NCI-H1105 (cell line): ENCODE results near the gene MYH7B.

Source experiments
- DNase-seq: peaks from one replicate; lab custom pipeline; 2025; lab: John Stamatoyannopoulos, UW

Gene MYH7B

DNA sequence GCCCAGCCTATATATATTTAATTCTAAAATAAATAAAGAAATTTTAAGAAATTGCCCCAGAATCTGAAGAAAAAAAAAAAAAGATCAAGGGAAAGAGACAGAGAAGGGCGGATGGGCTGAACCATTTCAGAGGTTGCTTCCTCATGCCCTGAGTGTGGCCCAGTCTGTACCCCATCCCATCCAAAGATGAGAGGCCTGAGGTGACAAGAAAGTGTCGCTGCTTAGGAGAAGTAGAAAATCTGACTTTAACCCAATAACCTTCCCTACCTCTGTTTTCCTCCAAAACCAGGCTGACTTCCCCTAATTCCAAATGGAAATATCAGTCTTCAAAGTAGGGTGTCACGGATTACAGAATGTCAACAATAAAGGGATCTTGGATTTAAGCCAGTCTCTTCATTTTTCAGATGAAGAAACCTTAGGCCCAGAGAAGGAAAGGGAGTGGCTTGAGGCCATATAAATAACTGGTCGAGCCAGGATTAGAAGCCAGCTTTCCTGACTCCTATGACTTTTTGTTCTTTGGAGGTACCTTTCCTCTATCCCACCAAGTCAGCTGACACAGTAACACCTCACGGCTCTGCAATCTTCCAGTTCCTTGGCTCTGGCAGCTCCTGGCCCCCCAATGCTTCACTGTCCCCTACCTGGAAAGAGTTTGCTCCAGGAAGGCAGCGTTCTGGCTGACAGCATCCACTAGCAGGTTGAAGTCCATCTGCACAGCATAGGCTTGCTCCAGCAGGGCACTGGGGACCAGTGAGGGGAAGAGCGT lies 10.2 kb upstream of the MYH7B start:
- DNase-seq: no peak

DNA sequence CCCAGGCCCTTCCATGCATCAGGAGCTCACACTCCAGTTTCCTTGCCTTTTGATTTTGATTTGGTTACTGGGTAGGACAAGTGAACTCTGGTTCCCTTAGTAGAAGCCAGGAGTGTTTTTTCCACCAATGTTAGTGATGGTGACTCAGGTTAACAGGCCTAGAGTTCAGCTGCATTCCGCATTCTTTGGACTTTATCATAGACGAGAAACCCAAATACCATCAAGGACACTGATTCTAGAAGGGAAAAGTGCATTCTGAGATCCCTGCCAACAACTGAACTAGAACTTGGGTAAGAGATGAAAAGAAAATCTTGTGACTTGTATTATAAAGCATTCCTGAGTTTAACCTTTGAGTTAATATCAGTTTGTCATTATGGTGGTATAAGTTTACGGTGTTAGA lies 9.0 kb upstream of the MYH7B start:
- no peak for DNase-seq

- DNase-seq: no peak
Observed at GRCh38 chr20:34947336-34947735, 8.3 kb upstream of the MYH7B start.

- no peak for DNase-seq
Observed at GRCh38 chr20:34948030-34948429, 7.6 kb upstream of the MYH7B start.

DNA sequence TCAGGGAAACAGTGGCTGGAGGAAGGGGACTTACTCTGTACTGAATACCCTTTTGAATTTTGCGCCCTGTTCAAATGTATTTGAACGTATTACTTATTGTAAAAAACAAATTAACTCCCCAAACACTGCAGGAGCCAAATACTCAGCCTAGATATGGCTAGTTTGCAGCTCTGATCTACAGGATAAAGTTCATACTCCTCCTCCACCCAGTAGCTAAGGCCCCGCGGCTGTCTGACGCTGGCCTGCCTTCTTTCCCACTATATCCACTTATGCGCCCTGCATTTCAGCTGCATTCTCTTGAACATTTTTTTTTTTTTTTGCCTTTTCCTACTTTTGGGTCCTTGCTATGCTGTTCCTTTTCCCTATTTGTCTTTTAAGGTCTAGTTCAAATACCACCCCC lies 6.5 kb upstream of the MYH7B start:
- no peak for DNase-seq

DNA sequence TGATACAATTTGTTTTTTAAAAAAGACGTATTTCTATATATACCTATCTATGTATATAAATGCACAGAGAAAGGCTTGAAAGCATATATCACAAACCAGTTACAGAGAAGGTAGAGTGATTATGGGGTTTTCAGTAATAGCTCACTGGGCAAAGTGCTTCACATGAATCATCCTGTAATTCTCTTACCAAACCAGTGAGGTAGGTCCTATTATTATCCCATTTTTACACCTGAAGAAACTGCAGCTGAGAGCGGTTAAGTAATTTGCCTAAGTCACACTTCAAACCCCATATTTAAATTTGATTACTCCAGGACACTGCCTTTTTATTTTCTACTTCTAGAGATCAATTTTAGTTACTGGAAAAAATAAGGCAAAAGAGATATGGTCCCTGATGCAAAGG lies 4.4 kb upstream of the MYH7B start:
- no peak for DNase-seq

GRCh38 chr20:34951652-34952051 lies 4.0 kb upstream of the MYH7B start:
- no peak for DNase-seq

GRCh38 chr20:34952671-34953070 lies 3.0 kb upstream of the MYH7B start:
- no peak for DNase-seq

- no peak for DNase-seq
Observed at GRCh38 chr20:34953960-34954359, 1.7 kb upstream of the MYH7B start.

DNA sequence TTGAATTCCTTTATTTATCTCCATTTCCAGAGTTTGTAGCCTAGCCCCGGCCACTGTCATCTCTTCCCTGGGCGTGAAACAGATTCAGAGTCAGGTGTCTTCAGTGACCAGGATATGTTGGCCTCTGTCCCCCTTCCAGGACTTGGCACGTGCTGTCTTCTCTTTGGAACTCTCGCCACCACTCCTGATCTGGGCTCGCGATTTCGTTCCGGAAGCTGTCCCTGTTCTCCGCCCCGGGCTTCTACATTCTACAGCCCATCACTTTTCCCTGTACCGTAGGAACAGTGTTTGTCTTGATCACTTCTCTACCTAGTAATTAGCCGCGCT lies 801 bp upstream of the MYH7B start:
- DNase-seq: peak; percentile 46

GRCh38 chr20:34956041-34956458 lies 382 bp downstream of the MYH7B start:
- DNase-seq: no peak

GRCh38 chr20:34956751-34957472 lies 1.2 kb downstream of the MYH7B start:
- DNase-seq: no peak

DNA sequence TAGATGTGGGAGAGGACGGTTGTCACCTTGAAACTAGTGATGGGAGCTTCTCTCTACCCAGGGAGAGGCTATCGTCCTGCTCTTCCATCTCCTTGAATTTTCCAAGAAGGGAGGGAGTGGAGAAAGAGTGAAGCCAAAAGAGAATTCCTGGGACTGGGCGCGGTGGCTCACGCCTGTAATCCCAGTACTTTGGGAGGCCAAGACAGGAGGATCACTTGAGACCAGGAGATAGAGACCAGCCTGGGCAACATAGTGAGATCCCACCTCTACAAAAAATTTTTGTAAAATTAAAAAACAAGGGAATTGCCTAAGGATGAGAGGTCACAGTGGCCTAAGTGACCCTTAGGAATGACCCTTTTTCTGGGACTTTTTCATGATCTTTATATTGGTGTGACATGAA lies 8.8 kb downstream of the MYH7B start:
- no peak for DNase-seq

GRCh38 chr20:34965051-34965450 lies 9.4 kb downstream of the MYH7B start:
- DNase-seq: no peak

DNA sequence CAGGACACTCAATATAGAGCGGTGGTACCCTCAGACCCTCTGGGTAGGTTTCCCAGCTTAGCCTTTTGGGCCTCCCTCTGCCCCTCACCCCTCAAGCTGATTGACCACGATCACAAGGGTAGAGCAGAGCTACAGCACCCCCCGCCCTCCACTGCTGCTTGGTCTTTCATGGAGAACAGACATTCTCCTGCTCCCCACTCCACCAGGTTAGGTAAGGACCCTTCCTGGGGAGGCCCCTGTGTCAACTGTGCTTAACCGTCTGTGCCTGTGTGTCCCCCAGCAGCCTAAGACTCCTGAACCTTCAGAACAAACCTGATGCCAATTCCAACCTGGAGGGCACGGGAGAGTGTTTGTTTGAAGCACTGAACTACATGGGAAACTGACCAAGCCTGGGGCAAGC lies 11.8 kb downstream of the MYH7B start:
- DNase-seq: no peak

DNA sequence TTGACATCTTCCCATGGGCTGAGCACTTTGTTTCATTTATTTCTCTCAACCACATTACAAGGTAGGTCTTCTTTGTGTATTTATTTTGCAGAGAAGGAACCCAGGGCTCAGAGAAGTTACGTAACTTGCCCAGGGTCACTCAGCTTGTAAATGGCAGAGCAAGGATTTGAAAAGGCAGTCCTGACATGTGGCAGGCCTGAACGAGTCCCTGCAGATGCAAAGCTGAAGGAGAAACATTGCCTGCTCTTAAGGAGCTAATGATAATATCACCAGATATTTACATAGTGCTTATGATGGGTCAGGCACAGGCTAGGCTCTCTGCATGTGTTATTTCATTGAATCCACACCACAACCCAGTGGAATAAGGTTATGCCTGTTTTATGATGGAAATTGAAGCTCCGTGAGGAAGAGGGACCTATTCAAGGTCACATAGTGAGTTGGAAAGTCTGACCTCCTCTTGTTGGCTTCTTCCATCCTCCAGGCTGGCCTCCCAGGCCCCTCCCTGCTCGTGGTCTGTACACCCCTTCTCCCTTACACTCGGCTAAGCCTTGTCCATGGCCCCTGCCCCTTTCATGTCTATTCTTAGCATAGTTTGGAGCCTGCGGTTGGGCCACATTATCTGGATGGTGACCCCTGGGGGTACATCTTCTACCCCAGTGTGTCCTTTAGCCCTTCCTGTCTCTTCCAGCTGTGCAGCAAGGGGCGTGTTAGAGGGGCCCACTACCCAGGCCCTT lies 12.5 kb downstream of the MYH7B start:
- DNase-seq: no peak

- DNase-seq: no peak
Observed at GRCh38 chr20:34970193-34970840, 14.6 kb downstream of the MYH7B start.

DNA sequence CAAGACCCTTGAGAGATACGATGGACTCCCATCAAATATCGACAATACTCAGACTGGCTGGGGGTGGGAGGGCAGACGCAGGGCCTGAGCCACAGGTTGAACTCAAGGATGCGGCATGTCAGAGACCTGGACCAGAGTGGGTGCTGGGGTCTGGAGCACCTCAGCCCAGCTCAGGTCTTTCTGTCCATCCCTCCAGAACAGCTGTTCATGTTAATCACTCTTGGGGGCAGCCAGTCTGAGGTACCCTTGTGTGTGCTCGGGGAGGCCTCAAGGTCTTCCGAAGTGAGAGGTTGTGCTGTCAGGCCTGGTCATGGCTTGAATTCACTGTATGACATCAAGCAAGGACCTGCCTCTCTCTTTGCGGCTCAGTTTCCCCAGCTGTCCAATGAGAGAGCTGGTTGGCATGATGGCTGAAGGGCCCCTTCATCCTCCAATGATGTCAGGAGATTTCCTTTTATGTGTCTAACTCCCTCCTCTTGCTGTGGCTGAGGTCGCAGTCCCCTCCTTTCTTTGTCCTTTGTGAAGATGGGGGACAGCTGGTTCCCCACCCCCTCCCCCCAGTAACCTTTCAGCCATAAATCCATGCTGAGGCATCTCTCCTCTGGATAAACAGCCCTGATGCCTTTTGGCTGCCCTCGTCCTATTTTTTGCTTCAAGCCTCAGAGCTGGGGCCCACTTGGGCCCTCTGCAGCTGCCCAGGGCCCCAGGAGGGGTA lies 15.3 kb downstream of the MYH7B start:
- DNase-seq: no peak

DNA sequence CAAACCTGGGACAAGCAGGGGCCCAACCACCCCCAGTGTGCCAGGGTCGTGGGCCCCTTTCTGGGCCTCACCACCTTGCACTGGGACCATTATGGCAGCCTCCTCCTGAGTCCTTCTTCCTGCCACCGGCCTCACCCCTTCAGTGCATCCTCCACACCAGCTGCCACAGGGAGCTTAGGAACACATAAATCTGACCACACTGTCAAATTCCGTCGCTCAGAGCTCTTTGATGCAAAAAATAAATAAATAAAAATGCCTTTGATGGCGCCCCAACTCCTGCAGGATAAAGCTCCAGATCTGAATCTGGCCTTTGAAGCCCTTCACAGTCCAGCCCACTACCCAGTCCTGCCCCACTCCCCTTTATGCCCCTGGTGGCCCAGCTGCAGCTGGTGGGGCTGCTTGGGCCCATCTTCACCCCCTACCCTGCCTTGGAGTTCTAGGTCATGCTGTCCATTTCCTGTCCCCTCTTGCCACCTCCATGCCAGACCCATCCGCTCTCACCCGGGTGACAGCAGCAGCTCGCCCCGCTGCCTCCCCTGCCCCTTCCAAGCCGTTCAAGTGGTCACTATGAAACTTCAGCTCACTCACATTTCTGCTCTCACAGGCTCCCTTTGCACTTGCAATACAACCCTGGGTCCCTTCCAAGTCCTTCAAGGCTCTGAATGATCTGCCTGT lies 16.0 kb downstream of the MYH7B start:
- no peak for DNase-seq

- DNase-seq: no peak
Observed at GRCh38 chr20:34974246-34974645, 18.6 kb downstream of the MYH7B start.

GRCh38 chr20:34976286-34976685 lies 20.6 kb downstream of the MYH7B start:
- no peak for DNase-seq
